DND-41 (cell line): ENCODE measurements around the gene CDC42SE1.

Experiments used
- EZH2 ChIP-seq: IDR thresholded peaks from 3 replicates; pipeline ENCODE4 v1.6.1; 2012; ENCODE audit warnings: borderline replicate concordance, low read depth, mild to moderate bottlenecking, moderate library complexity, low read length, inconsistent platforms; ENCODE audit not compliant: severe bottlenecking
- TF ChIP-seq, protein P1 (sequence below): IDR thresholded peaks from 2 replicates; pipeline ENCODE4 v1.5.1; 2012; ENCODE audit warnings: borderline replicate concordance, low read length, moderate library complexity, mild to moderate bottlenecking; ENCODE audit not compliant: poor library complexity, severe bottlenecking; ENCODE audit errors: extremely low read depth

DNA sequence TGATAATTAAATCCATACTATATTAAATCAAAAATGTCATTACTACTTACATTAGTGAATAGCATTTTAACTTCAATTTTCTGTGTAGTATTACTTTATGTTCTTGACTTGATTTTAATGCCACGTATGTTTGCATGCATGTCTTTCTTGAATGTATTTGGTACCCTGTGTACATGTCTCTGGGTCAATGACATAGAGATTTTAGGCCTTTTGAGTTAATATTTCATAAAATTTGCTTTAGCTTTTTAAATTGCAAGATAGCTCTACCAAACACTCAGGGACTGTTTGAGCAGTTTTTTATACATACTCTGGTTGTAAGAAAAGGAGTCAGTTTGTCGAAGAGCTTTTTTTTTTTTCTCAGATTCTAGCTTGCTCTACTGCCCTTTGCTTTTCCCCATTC, 2.3 kb upstream of the CDC42SE1 start:
- TF ChIP-seq, protein P1, sequence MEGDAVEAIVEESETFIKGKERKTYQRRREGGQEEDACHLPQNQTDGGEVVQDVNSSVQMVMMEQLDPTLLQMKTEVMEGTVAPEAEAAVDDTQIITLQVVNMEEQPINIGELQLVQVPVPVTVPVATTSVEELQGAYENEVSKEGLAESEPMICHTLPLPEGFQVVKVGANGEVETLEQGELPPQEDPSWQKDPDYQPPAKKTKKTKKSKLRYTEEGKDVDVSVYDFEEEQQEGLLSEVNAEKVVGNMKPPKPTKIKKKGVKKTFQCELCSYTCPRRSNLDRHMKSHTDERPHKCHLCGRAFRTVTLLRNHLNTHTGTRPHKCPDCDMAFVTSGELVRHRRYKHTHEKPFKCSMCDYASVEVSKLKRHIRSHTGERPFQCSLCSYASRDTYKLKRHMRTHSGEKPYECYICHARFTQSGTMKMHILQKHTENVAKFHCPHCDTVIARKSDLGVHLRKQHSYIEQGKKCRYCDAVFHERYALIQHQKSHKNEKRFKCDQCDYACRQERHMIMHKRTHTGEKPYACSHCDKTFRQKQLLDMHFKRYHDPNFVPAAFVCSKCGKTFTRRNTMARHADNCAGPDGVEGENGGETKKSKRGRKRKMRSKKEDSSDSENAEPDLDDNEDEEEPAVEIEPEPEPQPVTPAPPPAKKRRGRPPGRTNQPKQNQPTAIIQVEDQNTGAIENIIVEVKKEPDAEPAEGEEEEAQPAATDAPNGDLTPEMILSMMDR: no peak
- no peak for TF ChIP-seq EZH2
